Dedifferentiated amniotic fluid mesenchymal stem cell (primary cell): ENCODE data around the gene OAT.

ENCODE experiments used
- DNase-seq: peaks from one replicate; pipeline ENCODE4 v3.0.0-alpha.2; 2016; ENCODE audit errors: extremely low spot score

Gene OAT

GRCh38 chr10:124403548-124403947 is 15.2 kb downstream of the OAT start:
- DNase-seq: peak; percentile 85

- no peak for DNase-seq
Measured at GRCh38 chr10:124402273-124402672, 16.4 kb downstream of the OAT start.

GRCh38 chr10:124401633-124402032 is 17.1 kb downstream of the OAT start:
- DNase-seq: no peak

GRCh38 chr10:124394583-124394982 is 24.1 kb downstream of the OAT start:
- no peak for DNase-seq

- DNase-seq: no peak
Measured at GRCh38 chr10:124392626-124393342, 25.9 kb downstream of the OAT start.

GRCh38 chr10:124390471-124391187 is 28.1 kb downstream of the OAT start:
- no peak for DNase-seq

GRCh38 chr10:124389613-124390361 is 28.9 kb downstream of the OAT start:
- no peak for DNase-seq

GRCh38 chr10:124388823-124389612 is 29.7 kb downstream of the OAT start:
- peak; percentile 74 for DNase-seq

GRCh38 chr10:124388476-124388822 is 30.3 kb downstream of the OAT start:
- DNase-seq: no peak

- no peak for DNase-seq
Measured at GRCh38 chr10:124387078-124387874, 31.4 kb downstream of the OAT start.

GRCh38 chr10:124386186-124387077 is 32.3 kb downstream of the OAT start:
- no peak for DNase-seq

GRCh38 chr10:124385627-124386185 is 33.0 kb downstream of the OAT start:
- no peak for DNase-seq

GRCh38 chr10:124384591-124385190 is 34.0 kb downstream of the OAT start:
- DNase-seq: no peak

GRCh38 chr10:124384172-124384571 is 34.6 kb downstream of the OAT start:
- DNase-seq: no peak

GRCh38 chr10:124383496-124383895 is 35.2 kb downstream of the OAT start:
- no peak for DNase-seq

- no peak for DNase-seq
Measured at GRCh38 chr10:124381011-124381611, 37.6 kb downstream of the OAT start.

GRCh38 chr10:124380256-124380995 is 38.3 kb downstream of the OAT start:
- DNase-seq: no peak

- DNase-seq: no peak
Measured at GRCh38 chr10:124379609-124380193, 39.0 kb downstream of the OAT start.
